HFF-Myc (cell line): Measurements from ENCODE around the gene EXOC3L2.
A peak's percentile ranks its signal among the peaks of the same experiment; 100 is the strongest.

Experiments
- DNase-seq: peaks from one replicate; pipeline ENCODE4 v3.0.0-alpha.2; 2011; ENCODE audit warnings: low read depth; ENCODE audit errors: extremely low read depth
- H3K4me3 ChIP-seq: replicated peaks from 2 replicates; pipeline ENCODE4 v1.5.1; 2011; ENCODE audit warnings: low read depth, mild to moderate bottlenecking, control low read depth, low read length
- TF ChIP-seq, protein P1 (sequence below): IDR thresholded peaks from 2 replicates; pipeline ENCODE4 v1.5.1; 2012; ENCODE audit warnings: mild to moderate bottlenecking, low read depth, low read length, control low read depth; ENCODE audit errors: missing control alignments

Gene EXOC3L2

DNA sequence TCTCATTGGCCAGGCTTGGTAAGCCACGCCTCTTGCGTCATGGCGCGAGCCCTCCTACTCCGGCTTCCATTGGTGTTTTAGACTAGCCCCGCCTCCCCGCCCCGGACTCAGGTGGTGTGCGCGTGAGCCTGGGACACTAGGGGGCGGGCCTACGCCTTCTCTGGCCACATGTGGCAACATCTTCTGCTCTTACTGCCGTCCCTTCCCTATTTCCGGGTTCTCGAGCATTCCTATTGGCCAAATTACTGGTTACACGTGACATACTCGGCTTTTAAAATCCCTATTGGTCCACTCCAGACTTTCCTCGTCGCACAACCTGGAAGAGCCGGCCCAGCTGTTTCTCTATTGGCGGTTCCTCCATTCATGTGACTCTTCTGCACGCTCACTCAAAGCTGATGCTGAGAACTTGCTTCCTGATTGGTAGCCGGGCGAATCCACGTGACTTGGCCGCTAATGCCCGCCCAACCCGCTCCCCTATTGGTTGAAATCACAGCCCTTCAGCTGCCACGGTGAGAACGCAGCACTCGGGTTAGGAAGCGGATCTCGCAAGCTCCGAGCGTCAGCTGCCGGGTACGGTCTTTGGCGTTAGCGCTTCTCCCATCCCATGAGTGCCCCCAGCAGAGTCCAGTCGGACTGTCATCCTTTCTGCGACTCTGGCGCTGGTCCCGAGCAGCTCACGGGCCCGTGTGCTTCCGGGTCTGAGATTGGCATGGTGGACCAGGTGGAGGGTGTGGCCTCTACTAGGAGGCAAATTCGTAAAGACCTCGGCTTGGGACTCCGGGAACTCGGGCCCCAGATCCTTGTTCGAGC is 66.7 kb downstream of the EXOC3L2 start, which contains the start of gene BLOC1S3:
TSS of gene BLOC1S3 (plus strand) at position 523 of the 810 bp plus-strand sequence. CDS start 513 bp downstream, outside the sequence.
- TF ChIP-seq, protein P1, sequence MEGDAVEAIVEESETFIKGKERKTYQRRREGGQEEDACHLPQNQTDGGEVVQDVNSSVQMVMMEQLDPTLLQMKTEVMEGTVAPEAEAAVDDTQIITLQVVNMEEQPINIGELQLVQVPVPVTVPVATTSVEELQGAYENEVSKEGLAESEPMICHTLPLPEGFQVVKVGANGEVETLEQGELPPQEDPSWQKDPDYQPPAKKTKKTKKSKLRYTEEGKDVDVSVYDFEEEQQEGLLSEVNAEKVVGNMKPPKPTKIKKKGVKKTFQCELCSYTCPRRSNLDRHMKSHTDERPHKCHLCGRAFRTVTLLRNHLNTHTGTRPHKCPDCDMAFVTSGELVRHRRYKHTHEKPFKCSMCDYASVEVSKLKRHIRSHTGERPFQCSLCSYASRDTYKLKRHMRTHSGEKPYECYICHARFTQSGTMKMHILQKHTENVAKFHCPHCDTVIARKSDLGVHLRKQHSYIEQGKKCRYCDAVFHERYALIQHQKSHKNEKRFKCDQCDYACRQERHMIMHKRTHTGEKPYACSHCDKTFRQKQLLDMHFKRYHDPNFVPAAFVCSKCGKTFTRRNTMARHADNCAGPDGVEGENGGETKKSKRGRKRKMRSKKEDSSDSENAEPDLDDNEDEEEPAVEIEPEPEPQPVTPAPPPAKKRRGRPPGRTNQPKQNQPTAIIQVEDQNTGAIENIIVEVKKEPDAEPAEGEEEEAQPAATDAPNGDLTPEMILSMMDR, result peak; percentile 46
- peak; percentile 100 for DNase-seq
- peak within 1 kb of the TSS; percentile 95 for H3K4me3 ChIP-seq

DNA sequence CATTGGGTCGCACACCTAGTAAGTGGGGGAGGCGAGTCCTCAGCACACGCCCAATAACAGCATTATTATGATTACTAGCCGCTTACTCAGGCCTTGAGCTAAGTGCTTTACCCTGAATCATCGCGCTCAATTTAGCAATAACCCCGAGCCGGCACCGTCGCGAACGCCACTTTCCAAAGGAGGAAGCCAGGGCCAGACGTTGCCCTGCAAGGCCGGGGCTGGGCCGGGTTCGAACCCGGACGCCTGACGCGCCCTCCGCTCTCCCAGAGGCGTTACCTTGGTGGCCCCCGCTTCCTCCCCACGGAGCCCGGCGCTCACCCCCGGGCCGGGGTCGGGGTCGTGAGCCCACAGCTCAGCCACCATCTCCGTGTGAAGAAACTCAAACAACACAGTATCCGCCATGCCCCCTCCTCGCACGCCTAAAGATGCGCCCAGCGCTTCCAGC is 67.4 kb downstream of the EXOC3L2 start, which contains the start of gene TRAPPC6A:
TSS of gene TRAPPC6A (minus strand) at position 421 of the 445 bp plus-strand sequence. CDS start at position 402, 19 bp downstream.
- DNase-seq, result no peak
- TF ChIP-seq, protein P1, result no peak
- H3K4me3 ChIP-seq, result peak within 1 kb of the TSS; percentile 95

DNA sequence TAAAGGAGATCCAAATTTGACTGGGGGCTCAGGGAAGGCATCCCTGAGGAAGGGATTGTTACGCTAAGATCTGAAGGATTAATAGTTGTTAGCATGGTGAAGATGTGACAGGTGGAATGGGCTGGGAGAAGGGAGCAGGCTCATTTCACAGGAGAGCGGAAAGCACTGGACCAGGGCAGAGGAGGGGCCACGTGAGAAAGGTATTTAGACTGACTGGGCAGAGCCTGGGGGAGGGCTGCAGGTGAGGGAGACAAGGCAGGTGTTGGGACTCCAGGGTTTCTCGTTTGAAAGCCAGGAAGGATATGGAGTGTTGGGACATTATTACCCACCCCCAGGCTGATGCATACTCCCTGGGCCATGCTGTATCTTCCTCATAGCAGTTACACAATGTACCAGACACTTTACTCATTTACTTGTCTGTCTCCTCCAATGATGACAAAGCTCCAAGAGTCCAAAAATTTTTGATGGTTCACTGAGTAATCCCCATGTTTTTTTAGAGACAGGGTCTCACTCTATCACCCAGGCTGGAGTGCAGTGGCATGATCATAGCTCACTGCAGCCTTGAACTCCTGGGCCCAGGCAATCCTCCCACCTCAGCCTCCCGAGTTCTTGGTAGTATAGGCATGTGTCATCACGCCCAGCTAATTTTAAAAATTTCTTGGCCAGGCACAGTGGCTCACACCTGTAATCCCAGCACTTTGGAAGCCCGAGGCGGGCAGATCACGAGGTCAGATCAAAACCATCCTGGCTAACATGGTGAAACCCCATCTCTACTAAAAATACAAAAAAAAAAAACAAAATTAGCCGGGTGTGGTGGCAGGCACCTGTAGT is 69.5 kb downstream of the EXOC3L2 start:
- TF ChIP-seq, protein P1, result no peak
- no peak for DNase-seq
- no peak overlapping the region for H3K4me3 ChIP-seq

DNA sequence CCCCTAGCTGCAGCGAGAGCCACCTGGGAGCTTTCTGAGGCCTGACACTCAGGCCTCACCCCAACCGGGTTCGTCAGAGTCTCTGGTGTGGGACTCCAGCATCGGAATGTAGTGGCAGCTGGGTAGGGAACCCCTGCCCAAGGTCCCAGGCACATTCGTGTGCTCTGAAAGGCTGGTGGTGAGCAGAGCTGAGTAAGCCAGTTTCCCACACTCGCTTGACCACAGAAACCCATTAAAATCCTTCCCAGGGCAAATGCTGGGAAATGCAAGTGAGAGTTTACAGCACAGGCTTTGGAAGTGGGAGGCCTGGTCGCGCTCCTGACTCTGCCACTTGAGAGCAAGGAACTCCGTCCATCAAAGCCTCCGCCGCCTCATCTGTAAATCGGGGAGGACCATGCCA is 71.4 kb downstream of the EXOC3L2 start:
- no peak for DNase-seq
- H3K4me3 ChIP-seq, result no peak overlapping the region
- TF ChIP-seq, protein P1, result no peak

DNA sequence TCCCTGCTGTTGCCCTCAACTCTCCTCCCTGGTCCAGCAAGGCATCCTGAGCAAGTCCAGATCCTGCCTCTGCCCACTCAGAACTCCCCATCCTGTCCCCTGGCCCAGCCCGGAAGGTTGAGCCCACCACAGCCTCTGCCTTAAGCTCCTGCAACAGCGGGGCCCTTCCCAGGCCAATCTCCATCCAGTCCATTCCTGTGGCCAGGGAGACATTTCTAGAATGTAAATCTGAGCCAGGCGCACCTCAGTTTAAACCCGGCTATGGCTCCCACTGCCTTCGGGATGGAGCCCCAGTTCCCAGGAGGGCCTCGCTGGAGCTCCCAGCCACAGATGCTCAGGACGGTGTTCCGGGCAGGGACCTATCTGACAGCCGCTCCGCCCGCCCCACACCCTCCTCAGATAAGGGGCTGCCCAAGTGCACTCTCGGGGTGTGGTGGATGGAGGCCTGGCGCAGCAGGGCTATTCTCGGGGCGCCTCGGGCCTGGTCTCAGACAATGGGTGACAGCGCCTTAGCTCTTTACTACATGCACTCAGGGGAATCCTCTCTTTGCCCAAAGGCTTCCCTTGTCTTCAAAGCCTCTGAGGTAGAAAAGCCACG is 72.5 kb downstream of the EXOC3L2 start:
- no peak overlapping the region for H3K4me3 ChIP-seq
- TF ChIP-seq, protein P1, result no peak
- no peak for DNase-seq

DNA sequence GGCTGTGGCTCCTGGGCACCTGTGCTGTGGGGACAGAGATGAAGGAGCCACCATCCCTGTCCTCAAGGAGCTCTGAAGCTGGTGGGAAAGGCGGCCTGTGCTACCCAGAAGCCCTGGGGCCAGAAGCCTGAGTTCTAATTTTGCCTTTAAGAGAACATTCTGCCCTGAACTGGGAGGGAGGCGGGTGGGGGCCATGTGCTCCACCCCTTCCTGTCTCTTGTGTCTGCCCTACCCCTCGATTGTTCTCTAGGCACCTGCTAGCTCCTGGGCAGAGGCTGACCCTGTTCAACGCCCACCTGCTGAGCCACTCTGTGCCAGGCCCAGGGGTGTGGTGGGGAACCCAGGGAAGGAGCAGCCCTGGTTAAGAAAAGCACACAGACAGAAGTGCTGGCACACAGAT is 73.0 kb downstream of the EXOC3L2 start:
- TF ChIP-seq, protein P1, result no peak
- no peak for DNase-seq
- H3K4me3 ChIP-seq, result no peak overlapping the region
